Smooth muscle cell of the brain vasculature (primary cell): ENCODE data around the gene KIF1C.
A peak's percentile ranks its signal among the peaks of the same experiment; 100 is the strongest.

ENCODE experiments used
- DNase-seq: peaks from one replicate; pipeline ENCODE4 v3.0.0-alpha.2; 2012; ENCODE audit warnings: low read depth, low spot score

Gene KIF1C

GRCh38 chr17:4997302-4998026 lies at the start of gene KIF1C, which contains the start of gene INCA1:
TSS of gene KIF1C (plus strand) at chr17:4997950. CDS start at chr17:5000247, 2,297 bp downstream.
TSS of gene INCA1 (minus strand) at chr17:4997522. CDS start at chr17:4994437, 3,085 bp downstream.
- DNase-seq, result peak; percentile 50

GRCh38 chr17:4948166-4948930 lies 49.4 kb upstream of the KIF1C start, which contains the start of gene PFN1:
TSS of gene PFN1 (minus strand) at chr17:4948530. CDS start at chr17:4948394, 136 bp downstream.
- peak; percentile 84 for DNase-seq

- peak; percentile 73 for DNase-seq
These were observed 48.8 kb upstream of the KIF1C start for GRCh38 chr17:4948931-4949320.

- no peak for DNase-seq
These were observed 48.3 kb upstream of the KIF1C start for GRCh38 chr17:4949321-4950074.

- DNase-seq, result no peak
These were observed 47.5 kb upstream of the KIF1C start for GRCh38 chr17:4950075-4950745.

GRCh38 chr17:4950746-4951204 lies 47.0 kb upstream of the KIF1C start, which contains the start of gene ENO3:
TSS of gene ENO3 (plus strand) at chr17:4951119. CDS start at chr17:4951830, 711 bp downstream.
- DNase-seq, result no peak

GRCh38 chr17:4951486-4951885 lies 46.3 kb upstream of the KIF1C start:
- no peak for DNase-seq

- DNase-seq, result no peak
These were observed 44.2 kb upstream of the KIF1C start for GRCh38 chr17:4953451-4953961.

- DNase-seq, result no peak
These were observed 42.7 kb upstream of the KIF1C start for GRCh38 chr17:4955091-4955490.

GRCh38 chr17:4956493-4957061 lies 41.2 kb upstream of the KIF1C start:
- DNase-seq, result no peak

GRCh38 chr17:4958102-4958501 lies 39.6 kb upstream of the KIF1C start:
- DNase-seq, result no peak

GRCh38 chr17:4959261-4959965 lies 38.3 kb upstream of the KIF1C start:
- no peak for DNase-seq

GRCh38 chr17:4960279-4960922 lies 37.3 kb upstream of the KIF1C start:
- DNase-seq, result no peak

- no peak for DNase-seq
These were observed 32.3 kb upstream of the KIF1C start for GRCh38 chr17:4965311-4965986.

GRCh38 chr17:4966844-4967538 lies 30.8 kb upstream of the KIF1C start:
- DNase-seq, result peak; percentile 99

GRCh38 chr17:4967539-4968485 lies 29.9 kb upstream of the KIF1C start, which contains the start of gene SPAG7:
TSS of gene SPAG7 (minus strand) at chr17:4967817. CDS start at chr17:4967804, 13 bp downstream.
- DNase-seq, result peak; percentile 97

GRCh38 chr17:4968486-4969046 lies 29.2 kb upstream of the KIF1C start:
- no peak for DNase-seq
